LHCN-M2 (cell line): Measurements from ENCODE around the gene ACTN4. TPM values are rescaled to one million over a fixed set of nuclear protein-coding genes. Genes with fewer than 3 reads are reported as not detected.
A peak's percentile ranks its signal among the peaks of the same experiment; 100 is the strongest.

Experiments used
- DNase-seq: peaks from one replicate; pipeline ENCODE4 v3.0.0-alpha.2; 2012; ENCODE audit warnings: low read depth
- total RNA-seq: library from RNA; depleted of rRNA; stranded (reverse); fragments of >200 nt; gene quantifications from 2 replicates; pipeline ENCODE4 v1.2.3, GENCODE V29; 2014

Gene ACTN4
- total RNA-seq, 1 experiment from 2014 or later, result 519 TPM

DNA sequence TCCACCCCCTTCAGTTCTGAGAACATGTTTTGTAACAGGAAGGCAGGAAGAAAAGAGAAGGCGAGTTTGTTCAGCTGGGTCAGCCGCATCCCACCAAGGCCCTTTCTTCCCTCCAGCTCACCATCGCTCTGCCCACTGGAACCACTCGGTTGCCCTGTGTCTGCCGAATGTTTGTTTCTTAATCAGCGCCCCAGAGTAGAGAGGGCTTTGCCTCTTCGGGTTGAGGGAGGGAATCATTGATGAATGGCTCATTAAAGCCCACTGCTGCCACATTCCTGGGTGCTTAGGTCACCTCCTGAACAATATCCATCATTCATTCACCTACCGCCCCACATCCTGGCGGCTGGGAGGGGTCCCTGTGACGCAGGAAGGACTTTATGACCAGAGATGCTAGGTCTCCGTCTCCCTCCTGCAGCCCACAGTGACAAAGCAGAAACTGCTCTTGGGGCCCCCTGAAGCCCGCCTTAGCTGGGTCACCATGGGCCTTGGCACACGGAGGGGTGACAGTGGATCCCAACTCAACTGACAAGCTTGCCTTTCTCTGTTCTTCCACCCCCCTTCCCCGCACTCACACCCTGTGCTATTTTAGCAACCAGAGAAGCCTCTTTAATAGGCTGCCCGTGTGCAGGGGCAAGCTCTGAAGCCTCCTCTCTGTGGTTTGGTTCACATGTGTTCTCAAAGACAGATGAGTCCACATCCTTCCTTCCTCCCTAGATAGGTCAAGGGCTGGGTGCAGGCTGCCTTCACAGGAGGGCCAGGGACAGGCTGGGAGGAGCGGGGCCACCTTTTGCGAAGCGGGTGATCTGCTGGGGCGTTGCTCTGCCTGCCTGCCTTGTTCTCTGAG is 46.2 kb downstream of the ACTN4 start:
- DNase-seq, result peak; percentile 83

DNA sequence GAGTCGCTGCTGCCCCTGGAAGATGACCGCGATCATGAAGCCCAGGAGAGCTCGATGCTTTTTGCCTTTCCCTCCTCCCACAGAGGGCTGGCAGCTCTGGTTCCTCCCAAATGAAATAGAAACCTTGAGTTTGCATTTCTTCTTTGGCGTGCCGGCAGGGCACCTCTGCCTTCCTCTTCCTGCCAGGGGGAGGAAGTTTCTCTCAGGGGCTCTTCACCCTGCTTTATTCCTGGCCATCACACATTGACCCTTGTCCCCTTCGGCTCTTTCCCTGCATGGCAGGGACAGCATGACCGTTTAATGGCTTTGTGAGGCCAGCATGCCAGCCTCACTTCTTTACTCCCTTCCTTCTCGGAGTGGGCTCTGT is 47.9 kb downstream of the ACTN4 start:
- no peak for DNase-seq

DNA sequence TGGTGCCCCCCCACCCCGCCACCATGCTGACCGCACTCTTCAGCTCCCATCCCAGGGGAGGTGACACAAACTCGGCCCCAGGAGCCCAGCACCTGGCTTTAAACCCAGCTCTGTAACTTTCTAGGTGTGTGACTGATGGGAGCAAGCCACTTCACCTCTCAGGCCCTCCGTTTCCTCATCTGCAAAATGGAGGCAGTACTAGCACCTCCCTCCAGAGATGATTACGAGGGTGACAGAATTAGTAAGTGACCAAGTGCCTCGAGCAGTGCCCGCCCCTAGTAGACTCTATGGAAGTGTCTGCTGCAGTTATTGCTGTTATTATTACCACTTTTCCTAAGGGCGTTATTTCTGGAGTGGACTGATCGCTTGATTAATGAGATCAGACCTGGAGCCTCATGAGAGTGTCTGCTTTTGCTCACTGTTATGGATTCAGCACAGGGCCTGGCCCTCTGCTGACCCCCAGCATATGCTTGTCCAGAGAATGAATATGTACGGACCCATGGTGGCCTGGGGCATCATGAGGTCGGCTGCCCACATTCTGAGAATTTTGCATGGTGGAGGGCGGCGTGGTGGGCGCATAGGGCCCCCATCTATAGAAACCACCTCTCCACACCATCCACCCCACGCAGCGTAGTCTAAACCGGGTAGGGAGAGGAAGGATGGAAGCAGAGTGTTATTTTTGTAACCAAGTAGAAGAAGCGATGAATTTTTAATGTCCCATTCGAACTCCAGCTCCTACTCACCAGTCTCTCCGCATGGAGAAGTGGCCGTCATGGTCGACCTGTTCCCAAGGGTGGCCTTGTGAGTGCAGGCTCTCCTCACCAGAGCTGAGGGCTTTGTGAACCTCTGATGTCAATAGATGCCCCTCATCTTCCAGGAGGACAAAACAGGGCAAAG is 48.6 kb downstream of the ACTN4 start:
- DNase-seq, result no peak

DNA sequence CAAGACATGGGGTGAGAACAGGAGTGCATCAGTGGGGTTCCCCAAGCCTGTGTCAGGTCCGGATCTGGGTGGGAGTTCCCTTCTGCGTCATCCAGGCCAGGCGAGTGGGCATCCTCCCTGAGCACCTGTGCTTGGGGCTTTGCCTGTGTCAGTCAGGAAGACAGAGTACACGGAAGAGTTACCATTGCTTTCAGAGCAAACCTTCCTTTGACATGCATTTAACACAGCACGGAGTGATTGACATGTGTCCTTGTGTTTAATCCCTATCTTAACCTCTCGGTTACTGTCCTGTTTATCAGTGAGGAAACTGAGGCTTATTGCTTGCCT is 49.2 kb downstream of the ACTN4 start:
- no peak for DNase-seq

DNA sequence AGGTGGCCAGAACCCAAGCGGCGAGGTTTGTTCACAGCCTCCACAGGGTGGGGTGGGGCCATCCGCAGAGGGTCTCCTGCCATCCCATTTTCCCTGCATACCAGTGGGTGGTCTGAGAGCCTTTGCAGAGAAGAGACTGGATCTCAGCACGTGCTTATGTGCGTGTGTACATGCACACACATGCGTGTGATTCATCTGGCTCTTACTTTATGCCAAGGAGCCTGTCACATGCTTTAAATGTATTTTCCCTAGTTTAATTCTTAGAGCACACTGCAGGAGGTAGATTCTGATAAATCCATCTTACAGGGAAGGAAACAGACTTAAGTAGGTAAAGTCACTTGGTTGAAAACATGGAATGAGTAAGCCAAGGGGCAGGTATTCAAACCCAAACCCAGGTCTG is 49.7 kb downstream of the ACTN4 start:
- no peak for DNase-seq

DNA sequence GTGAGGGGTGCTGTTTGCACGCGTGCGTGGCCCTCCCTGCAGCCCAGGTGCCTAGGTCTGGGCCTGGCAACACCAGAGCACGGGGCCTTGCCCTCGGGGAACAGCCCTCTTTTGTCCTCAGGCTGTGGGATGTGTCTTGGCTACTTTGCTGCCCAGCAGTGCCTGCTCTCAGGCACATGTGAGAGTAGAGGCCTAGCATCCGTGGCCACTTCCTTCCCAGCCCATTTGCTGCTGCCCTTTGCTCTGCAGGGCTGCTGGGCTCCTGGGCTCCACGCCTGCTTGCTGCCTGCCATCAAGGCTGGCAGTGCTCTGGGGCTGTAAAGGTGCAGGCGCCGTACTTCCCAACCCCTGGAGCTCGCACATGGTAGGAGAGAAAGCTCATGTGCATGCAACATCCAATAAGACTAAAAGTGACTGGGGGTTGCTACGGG is 50.2 kb downstream of the ACTN4 start:
- no peak for DNase-seq

DNA sequence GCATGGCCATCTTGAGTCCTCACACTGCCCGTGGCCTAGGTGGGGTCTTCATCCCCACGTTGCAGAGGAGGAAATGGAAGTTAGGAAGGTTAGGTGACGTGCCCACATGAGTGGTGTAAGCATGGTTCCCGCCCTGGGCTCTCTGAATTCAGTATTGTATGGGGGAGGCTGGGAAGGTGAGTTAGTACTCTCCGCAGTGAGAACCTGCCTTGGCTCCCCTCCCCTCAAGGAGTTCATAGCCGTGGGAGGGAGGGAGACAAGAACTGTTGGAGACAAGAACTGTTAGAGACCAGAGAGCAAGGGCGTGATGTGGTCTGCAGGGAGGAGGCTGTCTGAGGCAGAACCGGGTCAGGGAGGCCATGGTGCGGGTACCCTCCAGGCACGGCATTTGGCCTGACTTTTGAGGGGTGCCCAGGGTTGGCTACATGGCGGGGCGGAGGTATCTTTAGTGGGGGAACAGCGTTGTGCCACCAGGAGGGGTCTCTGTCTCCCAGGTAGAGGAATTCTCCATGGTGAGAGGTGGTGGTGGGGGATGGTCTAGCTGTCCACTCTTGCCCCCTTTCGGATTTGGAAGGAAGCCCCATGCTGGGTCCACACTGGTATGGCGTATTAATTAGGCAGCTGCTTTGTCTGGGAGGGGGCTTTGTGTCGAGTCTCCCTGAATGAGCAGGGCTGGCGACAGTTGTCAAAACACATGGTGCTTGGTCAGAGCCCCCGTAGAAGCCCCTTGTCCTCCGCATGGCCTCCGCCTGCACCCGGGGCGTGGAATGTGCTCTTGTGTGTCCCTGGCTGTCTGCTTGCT is 51.0 kb downstream of the ACTN4 start:
- no peak for DNase-seq

DNA sequence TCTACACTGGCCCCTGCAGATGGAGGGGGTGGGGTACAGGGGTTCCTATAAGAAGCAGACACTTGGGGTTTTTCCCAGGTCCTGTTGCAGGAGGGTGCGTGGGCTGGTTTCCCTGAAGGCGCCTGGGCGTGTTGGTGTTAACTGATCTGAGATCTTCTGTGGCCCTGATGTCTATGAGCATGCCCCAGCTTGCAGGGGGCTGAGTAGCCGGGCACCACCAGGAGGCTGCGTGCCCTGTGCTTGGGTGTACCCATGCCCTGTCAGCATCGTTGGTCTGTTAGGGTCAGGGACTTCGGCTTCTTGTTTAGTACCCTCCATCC is 51.5 kb downstream of the ACTN4 start:
- no peak for DNase-seq

DNA sequence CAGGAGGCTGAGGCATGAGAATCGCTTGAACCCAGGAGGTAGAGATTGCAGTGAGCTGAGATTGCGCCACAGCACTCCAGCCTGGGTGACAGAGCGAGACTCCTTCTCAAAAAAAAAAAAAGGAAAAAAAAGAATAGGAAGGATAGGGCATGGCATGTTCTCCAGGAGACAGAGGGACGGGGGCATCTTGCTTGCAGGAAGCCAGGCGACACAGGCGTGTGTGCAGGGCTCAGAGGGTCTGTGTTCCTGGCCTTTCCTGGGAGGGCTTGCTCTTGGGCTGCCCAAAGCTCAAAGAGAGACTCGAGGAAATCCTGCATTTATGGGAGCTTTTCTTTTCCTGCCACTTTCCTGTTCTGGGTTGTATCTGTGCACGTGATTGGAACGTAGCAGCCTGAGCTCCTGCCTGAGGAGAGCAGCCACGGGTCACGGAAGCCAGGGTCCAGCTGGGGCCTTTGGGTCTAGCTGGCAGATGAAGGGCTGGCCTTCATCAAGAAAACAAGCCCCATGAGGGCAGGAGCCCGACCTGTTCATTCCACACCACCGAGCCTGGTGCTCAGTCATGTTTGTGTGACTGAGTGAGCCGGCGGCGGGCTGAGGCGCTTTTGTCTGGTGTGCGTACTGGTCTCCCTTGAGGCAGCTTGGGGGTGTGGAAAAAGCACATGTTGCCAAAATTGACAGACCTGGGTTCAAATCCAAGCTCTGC is 52.3 kb downstream of the ACTN4 start:
- no peak for DNase-seq

DNA sequence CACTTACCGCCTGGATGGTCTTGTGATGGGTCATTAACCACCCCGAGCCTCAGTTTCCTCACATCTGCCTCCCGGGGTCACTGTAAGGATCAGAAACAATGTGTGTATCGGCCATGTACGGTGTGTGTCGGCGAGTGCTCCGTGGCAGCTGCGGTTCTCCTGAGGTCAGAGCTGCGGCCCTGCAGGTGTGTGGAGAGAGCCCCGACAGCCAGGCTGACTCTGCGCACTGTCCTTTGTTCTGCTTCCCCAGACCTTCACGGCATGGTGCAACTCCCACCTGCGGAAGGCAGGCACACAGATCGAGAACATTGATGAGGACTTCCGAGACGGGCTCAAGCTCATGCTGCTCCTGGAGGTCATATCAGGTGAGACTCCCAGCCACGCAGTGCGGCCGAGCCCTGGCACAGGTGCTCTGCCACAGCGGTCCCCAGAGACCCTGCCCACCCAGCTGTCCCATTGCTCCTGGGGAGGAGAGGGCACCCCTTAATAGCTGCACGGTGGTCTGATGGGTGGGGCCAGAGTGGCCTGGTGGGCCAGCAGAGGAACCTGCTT is 53.0 kb downstream of the ACTN4 start:
- DNase-seq, result no peak

DNA sequence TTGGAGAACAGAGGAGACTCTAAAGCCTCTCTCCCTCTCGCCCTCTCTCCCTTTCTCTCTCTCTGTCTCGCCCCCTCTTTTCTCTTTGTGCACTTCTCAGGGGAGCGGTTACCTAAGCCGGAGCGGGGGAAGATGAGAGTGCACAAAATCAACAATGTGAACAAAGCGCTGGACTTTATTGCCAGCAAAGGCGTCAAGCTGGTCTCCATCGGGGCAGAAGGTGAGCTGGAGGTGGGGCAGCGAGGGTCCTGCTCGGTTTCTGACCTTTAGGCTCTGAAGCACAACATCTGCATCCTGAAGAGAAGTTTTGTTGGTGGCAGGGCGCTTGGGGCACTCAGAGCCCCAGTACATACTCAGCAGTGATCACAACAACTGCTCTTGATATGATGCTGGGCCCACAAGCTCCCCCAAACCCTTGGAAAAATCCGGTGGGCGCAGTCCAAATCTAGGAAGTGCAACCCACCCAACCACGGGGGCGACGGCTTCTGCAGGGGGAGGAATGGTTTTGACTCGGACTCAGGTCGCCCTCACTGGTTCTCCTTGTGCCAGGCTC is 53.5 kb downstream of the ACTN4 start:
- no peak for DNase-seq

DNA sequence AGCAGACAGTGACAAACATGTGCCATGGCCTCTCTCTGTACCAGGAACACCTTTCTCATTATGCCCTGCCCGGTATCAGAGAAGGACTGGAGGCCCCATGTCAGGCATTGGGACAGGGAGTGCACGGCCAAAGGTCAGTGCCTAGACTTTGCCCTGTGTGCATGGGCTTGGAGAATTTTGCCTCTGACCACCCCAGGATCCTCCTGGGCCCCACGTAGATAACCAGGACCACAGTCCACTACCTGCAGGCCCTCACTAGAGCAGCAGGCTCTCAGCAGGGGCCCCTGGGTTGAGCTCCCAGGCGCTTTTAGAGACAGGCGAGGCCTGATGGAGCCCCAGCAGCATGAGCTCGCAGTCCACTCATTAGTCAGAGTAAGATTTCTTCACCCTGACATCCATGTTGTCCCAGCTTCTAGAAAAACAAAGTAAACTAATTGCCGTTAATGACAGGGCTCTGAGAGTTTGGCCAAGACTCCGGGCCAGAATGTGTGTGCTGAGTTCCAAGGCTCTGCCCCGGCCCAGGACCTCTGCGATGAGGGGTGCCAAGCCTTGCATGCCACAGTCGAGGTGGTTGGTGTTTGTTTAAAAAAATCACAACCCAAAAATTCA is 54.1 kb downstream of the ACTN4 start:
- peak; percentile 32 for DNase-seq

DNA sequence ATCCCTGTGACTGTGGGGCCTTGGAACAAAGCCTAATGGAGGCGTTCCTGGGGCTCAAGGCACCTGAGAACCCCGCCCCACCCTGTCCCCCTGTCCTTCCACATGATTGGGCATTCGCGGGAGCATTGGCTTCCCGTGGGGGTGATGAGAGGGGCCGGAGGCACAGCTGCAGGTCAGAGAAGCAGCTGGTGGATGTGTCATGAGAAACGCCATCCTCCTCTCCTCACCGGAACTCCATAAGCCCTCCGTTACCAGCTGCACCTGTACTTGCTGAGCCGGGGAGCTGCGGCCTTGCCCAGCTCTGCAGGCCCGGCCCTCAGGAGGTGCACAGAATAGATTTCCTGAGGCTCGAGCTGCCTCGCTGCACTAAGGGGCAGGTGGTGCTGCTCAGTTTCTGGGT is 54.8 kb downstream of the ACTN4 start:
- peak; percentile 68 for DNase-seq

DNA sequence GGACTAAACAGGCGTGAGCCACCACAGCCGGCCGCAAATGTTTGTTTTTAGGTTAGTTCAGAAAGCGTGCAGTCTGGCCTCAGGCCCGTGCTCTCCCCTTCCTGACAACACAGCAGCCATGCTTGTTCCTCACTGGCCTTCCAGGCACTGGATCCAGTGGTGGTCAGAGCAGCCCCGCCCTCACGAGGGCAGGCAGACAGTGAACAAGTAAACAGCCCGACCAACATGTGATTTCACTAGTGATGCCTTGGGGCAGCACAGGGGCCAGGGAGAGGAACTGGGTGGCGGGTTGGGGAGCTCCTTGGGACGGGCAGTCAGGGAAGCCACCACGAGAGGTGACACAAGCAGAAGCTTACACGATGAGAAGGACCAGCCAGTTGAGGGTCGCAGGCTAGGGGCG is 56.1 kb downstream of the ACTN4 start:
- DNase-seq, result no peak

DNA sequence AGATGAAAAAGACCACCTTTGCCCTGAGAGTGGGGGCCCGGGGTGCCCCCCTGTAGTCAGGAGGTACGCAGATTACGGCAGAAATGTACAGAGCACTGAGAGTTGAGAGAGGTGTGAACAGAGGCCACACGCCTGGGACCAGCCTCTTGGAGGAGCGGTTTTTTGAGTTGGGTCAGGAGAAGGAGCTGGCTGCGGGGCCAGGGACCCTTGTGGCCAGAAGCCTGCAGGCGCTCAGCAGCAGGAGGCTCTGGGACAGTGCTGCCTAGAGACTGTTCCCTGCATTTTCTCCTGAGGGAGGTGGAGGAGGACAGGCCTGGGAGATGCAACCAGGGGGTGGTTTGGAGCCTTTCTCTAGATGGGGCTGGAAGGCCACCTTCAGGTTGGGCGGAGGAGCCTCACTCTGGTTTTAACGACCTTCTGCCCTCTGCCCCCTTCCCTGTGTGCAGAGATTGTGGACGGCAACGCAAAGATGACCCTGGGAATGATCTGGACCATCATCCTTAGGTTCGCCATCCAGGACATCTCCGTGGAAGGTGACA is 57.1 kb downstream of the ACTN4 start:
- no peak for DNase-seq

DNA sequence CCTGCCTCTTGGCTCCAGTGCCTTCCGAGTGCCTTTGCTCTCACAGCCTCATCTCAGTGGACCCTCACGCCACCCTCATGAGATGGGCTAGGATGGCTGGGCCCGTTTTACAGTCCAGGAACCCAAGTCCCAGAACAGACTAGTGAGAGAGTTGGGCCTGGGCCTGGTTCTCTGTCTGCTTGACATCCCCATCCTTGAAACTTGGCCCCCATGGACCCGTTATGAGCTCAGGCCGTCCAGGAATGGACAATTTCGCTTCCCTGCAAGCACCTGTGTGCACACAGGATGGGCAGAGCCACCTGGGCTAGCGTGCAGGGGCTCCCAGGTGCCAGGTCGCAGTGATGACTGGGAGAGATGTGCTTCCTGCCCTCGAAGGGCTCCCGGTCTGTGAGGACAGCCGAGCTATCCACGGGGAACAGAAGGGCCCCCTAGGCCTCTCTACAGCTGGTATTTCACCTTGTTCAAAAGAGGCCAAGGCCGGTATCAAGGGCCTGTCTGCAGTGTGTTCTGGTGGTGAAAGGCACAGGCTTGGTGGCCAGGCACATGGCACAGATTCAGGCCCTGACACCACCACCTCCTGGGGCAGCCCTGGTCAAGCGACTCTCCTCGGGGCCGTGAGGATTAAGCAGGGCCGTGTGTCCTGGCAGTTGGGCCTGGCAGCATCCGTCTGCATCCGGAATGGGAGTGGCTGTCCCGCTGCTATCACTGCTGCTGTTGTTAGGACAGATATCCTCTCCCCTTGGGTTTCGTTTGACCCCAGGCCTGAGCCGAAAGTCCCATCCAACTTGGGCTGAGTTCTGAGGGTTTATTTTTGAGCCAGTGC is 58.0 kb downstream of the ACTN4 start:
- DNase-seq, result no peak

DNA sequence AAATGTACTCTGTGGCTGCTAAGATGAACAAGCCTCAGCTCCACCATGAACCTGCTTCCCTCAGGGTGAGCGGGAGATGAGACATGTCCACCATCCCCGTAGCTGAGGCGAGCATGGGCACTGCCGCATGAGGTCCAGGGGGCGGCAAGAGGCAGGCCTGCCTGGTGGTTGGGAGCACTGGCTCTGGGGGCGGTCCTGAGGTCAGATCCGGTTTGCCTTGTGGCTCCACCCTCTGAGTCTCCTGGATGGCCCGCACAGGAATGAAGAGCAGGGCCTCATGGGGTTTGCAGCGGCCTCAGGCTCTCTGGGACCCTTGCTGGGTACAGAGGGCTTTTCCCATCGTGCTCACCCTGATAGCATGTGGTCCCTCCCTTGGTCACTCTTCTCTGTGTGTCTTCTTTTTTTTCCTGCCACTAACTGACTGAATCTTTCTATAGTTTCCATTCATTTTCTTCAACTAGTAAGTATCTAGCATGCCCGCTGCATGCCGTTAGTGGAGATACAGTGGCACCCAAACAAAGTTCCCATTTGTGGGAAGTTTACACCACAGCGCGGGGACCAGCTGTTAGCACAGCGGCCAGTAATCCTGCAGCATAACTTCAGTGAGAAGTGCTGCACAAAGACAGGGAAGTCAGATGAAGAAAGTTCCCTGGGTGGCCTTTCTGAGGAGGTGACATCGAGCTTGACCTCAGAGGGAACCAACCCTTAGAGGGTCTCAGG is 59.5 kb downstream of the ACTN4 start:
- no peak for DNase-seq

DNA sequence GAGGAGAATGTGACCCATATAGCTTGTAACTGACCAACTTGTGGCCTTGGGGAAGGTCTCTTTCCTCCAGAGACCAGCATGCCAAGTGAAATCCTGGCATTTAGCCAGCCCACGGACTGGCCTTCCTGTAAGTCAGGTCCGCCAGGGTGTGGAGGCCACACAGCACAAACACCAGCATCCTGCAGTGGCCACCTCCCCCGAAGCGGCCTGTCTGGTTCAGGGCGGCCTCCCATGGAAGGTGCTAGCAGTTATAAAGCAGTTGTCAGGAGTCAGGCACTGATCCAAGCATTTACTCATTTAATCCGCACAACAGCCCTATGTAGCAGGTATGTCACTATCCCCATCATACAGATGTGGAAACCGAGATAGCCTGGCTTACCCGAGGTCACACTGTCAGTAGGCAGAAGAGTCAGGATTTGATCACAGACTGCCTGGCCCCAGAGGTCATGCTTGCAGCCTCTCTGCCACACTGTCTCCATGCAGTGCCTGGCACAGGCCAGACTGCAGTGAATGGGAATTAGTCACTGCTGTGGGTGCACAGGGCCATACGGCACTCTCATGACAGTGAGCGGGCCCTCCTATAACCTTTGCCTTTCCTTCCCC is 60.2 kb downstream of the ACTN4 start:
- DNase-seq, result no peak
